Adrenal gland (tissue), 5 donors: Measurements from ENCODE around the gene PRPF19.

ENCODE experiments used
- POLR2A ChIP-seq, 2 donors: fragments of 450-650 bp; IDR thresholded peaks; one replicate each; pipeline ENCODE4 v1.6.1; 2017; ENCODE audit warnings: antibody characterized with exemption in 2 of 2, mild to moderate bottlenecking in 2 of 2, moderate library complexity in 1 of 2
- TF ChIP-seq, protein P1 (sequence below), 6 experiments: fragments of 450-650 bp in 4 of 6; fragments of 200-600 bp in 2 of 6; sonication (generic) in 1 of 6; IDR thresholded peaks; 1 replicate in 5 of 6; 2 replicates in 1 of 6; pipeline versions ENCODE4 v1.5.1 to v1.8.0; 2016 to 2021; ENCODE audit warnings: antibody characterized with exemption in 6 of 6, mild to moderate bottlenecking in 2 of 6, moderate library complexity in 1 of 6
- donor health status: DM: no; HTN: no; CAD: no.

DNA sequence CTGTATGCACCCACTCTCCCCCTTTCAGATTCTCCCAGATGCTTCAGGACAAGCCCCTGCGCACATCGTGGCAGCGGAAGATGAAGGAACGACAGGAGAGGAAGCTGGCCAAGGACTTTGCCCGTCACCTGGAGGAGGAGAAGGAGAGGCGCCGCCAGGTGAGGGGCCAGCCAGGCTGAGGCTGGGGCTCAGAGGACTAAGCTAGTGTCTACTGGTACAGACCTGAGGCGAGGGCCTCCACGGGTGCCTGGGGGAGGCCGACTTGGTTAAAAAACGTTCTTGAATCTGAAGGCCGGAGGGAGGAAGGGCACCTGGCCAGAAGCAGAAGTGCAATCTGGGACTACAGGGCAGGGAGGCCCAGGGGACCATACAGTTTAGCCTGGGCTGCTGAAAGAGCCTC, 58.5 kb downstream of the PRPF19 start:
- TF ChIP-seq POLR2A (IDR thresholded peaks at IDR 0.05), result no peak
- TF ChIP-seq, protein P1, sequence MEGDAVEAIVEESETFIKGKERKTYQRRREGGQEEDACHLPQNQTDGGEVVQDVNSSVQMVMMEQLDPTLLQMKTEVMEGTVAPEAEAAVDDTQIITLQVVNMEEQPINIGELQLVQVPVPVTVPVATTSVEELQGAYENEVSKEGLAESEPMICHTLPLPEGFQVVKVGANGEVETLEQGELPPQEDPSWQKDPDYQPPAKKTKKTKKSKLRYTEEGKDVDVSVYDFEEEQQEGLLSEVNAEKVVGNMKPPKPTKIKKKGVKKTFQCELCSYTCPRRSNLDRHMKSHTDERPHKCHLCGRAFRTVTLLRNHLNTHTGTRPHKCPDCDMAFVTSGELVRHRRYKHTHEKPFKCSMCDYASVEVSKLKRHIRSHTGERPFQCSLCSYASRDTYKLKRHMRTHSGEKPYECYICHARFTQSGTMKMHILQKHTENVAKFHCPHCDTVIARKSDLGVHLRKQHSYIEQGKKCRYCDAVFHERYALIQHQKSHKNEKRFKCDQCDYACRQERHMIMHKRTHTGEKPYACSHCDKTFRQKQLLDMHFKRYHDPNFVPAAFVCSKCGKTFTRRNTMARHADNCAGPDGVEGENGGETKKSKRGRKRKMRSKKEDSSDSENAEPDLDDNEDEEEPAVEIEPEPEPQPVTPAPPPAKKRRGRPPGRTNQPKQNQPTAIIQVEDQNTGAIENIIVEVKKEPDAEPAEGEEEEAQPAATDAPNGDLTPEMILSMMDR (IDR thresholded peaks at IDR 0.05), result no peak
